Measurements from ENCODE around the gene RGS9BP.
"Not testable (repeated sequence)": the region's sequence is repeated elsewhere in the genome, so short reads cannot be mapped to it uniquely, and the experiment has no call there.

Gene RGS9BP

DNA sequence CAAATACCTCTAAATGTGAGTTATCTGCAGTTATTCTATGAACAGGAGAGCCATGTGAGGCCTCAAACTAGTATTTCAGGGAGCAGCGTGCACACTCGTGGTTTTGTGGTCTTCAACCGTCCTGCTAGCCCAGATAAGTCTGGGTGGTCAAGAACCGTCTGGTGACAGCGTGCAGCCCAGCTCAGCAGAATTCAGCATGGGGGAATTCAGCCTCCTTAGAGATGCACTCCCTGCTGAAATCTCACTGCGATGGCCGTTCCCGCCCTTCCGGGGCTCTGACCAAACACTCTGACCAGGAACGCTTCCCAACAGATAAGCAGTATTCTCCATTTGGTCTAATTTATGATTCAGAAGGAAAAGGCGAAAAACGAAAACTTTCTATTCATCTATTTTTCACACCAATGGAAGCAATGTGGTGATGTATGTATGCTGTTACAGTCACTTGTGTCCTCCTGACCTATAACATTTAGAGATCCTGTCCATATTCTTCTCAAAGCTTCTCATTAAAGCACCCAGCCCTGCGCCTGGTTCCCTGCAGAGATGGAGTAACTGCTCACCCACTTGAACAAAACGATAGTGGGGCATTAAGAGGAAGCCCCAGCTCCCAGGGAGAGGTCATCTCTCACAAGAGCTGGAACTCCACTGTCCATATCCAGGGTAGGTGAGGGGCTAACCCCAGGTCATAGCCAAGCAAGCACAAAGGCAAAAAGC, 3.6 kb upstream of the RGS9BP start:
- DNase-seq (ENCODE audit: low spot score): peak; percentile 51

DNA sequence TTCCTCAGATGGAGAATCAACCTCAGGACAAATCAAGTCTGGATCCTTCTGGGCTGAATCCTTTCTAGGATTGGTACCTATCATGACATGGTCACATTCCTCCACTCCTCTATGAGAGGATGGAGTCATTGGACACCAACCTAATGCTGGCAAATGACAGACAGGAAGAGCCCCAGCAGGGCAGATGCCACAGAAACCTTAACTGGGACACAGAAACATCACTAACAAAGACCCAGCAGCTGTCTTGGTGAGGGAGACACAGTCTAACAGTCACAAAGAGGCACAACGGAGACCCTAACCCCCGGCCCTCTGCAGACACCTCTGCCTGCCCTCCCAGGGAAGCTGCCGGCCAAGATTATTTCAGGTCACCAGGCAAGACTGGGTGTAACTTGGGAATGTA, 2.8 kb upstream of the RGS9BP start:
- DNase-seq (ENCODE audit: low spot score): peak; percentile 41

DNA sequence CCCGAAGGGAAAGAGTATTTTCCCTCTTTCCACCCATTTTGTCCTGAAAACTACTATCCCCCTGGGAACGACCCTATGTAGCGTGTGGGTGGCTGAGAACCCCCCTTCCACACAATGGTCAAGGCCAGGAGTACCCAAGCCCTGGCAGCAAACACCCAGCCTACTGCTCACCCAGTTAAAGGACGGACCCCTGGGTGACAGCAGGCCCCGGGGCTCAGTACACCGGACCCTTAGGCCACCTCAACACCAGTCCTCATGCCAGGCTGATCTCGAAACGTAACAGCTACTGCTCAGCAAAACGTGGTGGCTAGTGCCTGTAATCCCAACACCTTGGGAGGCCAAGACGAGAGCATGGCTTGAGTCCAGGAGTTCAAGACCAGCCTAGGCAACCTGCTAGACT, 2.1 kb upstream of the RGS9BP start:
- DNase-seq (ENCODE audit: low spot score): peak; percentile 34

DNA sequence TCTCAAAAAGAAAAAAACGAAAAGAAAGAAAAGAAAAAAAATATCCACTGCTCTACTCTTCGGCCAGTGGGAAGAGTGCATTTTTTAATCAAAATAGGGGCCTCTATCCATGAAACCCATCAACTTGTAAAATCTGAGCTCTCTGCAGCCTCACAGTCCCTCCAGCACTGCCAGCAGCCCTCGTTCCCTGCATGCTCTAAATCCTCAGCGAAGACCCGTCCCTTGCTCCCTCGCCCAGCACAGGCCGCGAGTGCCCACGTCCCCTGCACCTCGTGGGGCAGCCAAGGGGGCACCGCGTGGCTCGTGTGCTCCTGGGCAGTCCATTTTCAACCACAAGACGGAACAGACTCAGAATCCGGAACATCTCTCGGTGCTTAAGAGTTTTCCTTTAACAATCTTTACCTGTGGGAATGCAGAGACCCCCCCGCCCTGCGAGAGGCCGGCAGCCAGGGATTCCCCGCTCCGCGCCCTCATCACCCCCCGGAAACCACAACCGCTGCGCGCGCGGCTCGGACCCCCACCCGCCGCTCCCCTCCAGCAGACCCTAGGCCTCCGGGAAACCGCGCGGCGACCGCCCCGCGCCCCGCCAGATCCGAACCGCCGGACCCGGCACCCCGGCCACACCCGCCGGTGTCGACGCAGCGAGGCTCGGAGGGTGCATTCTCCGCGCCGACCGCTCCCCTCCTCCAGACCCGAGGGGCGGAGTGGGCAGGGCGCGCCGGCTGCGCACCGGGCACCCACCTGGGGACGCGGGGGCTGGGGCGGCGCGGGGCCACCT, 1.3 kb upstream of the RGS9BP start:
- DNase-seq (ENCODE audit: low spot score): peak; percentile 42

DNA sequence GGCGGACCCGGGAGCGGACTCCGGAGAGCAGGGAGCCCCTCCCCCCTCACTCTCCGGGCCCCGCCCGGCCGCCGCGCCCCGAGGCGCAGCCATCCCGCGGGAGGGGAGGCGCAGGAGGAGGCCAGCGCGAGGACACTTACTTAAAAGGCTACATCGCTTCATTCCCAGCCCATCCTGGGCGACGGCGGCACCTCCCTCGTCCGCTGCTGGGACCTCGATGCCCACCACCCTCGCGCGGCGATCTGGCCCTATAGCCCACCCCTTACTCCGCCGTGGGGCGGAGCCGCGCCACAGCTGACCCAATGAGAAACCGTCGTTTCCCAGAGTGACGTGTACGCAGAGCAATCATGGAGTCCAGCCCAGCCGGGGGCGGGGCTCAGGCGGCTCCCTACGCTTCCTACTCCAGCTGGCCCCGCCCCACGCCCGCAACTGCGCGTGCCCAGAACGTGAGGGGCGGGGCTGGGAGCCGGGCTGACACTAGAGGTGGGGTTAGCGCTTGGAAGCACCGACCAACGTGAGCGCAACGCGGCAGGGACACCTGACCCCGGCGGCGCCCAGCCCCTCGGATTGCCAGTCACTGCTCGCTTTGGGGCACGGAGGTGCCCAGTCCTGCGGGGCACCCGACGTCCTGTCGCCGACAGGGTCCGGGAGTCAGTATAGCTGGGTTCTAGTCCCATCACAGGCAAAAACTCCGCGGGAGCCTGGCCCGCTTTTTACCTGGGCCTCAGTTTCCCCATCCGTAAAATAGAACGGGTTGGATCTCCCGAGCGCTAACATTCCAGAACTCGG, 523 bp upstream of the RGS9BP start, which contains the start of gene ANKRD27:
ANKRD27 (minus strand) TSS at position 250 of the 789 bp plus-strand sequence. CDS start 16,165 bp downstream, outside the sequence.
- peak; percentile 100 for DNase-seq (ENCODE audit: low spot score)

DNA sequence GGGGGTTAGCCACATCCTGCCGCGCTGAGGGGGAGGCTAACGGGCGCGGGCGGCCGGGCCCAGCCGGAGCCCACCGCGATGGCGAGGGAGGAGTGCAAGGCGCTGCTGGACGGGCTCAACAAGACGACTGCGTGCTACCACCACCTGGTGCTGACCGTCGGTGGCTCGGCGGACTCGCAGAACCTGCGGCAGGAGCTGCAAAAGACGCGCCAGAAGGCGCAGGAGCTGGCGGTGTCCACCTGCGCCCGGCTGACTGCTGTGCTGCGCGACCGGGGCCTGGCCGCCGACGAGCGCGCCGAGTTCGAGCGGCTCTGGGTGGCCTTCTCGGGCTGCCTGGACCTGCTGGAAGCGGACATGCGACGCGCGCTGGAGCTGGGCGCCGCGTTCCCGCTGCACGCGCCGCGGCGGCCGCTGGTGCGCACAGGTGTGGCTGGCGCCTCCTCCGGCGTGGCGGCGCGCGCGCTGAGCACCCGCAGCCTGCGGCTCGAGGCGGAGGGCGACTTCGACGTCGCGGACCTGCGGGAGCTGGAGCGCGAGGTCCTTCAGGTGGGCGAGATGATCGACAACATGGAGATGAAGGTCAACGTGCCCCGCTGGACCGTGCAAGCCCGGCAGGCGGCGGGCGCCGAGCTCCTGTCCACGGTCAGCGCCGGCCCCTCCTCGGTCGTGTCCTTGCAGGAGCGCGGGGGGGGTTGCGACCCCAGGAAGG, 692 bp downstream of the RGS9BP start:
- no peak for DNase-seq (ENCODE audit: low spot score)

DNA sequence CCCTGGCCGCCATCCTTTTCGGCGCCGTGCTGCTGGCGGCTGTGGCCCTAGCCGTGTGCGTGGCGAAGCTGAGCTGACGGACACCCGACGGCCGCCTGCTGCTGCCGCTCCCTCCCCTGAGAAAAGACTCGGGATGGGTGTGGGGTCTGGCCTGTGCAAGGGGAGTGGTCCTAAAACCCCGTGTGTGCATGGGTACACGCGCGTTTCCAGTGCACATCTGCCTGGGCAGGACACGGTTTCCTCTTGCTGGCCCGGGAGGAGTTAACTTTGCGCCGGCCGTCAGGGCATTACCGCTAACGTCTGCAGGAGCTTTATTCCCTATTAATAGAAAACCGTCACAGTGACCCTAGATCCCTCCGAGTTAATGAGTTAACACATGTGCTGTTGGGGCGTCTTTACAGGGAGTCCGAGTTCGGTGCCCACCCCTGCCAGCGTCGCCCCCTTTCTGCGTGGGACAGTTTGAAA, 1.3 kb downstream of the RGS9BP start:
- no peak for DNase-seq (ENCODE audit: low spot score)

DNA sequence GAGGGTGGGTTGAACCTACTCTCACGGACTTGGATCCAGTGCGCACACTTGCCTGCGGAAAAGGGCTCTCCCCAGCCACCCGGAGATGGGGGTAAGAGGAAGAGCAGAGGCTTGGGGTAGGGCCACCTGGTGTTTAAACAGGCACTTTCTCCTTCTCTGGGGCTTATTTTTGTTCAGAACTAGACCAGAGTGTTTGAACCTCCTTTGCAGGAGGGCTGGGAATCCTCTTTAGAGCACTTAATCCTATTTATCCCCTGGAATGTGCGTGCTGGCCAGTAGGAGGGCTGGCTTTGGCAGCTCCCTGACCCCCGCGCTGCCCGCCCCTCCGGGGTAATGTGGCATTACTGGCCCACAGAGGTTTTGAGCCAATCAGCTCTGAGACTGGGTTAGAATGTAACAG, 2.0 kb downstream of the RGS9BP start:
- no peak for DNase-seq (ENCODE audit: low spot score)

DNA sequence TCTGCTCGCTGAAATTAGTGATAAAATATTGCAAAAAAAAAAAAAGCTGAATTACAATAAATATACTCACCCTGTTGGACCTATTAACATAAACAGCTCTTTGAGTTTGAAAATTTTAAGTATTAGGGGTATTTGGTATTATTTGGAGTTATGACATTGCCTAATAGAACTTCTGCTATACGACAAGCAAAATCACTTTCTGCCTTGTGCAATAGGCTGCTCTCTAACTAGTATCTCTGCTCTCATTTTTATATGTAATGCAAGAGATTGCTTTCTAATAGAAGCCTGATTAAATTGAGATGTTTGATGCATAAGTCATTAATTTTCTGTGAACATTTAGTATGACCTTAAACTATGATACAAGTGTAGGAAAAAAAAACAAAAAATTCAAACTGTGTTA, 5.3 kb downstream of the RGS9BP start:
- no peak for DNase-seq (ENCODE audit: low spot score)

DNA sequence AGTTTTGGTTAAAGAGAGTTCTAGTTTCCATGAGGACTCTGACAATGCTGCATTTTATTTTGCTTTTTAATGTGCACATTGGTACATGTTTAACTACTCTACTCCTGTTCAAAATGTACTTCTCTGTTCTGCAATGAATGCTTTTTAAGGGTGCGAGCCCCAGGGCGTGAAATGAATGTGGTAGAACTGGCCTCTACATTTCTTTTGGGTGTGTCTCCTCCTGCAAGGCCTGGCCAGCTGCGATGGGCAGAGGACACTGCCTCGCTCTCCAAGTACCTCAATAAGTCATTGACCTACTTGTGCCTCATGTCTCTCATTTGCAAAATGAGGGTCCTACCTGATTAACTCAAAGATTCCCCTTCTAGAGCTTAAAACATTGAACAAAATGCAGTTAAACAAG, 6.7 kb downstream of the RGS9BP start:
- DNase-seq (ENCODE audit: low spot score): no peak

DNA sequence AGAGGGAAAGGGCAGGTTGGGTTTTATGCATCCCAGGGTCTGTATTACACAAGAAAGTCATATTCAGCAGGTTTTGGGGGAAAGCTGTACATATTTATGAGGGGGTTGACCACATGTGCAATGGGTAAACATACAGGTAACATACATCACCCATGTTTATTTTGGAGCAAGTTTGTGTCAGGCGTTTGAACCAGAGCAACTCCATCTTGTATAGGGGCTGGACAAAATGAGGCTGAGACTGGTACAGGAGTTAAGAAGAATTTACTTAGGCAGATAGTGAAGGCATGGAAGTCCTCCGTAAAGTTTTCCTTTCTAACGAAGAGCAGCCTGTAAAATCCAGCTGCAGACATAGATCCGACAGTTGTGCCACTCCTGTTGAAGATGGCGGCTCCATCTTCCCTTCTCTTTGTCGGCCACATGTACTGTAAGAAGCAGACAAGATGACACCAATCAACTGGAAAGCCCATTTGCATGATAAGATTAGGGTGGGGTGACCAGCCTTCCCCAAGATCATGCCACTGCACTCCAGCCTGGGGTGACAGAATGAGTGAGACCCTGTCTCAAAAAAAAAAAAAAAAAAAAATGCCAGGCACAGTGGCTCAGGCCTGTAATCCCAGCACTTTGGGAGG, 11.3 kb downstream of the RGS9BP start:
- no peak for DNase-seq (ENCODE audit: low spot score)

DNA sequence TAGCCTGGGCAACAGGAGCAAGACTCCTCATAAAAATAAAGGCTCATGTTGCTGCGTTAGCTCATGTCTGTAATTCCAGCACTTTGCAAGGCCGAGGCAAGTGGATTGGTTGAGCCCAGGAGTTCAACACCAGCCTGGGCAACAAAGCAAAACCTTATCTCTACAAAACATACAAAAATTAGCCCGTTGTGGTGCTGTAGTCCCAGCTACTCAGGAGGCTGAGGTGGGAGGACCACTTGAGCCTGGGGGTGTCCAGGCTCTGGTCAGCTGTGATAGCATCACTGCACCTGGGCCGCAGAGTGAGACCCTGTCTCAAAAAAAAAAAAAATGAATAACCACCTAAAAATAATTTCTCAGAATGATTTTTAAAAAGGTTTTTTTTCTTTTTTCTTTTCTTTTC, 12.0 kb downstream of the RGS9BP start:
- DNase-seq (ENCODE audit: low spot score): no peak

DNA sequence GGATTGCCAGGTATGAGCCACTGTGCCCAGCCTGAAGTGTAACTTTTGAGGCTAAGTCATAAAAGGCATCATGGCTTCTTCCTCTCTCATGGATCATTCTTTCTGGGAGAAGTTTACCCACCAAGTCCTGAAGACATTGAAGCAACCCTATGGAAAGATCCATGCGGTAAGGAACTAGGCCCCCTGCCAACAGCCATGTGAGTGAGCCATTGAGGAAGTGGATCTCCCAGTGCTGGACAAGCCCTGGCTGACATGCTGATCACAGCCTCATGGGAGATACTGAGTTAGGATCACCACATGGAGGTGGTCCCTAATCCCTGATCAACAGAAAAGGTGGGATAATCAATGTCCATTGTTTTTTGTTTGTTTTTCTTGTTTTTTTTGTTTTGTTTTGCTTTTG, 12.7 kb downstream of the RGS9BP start:
- DNase-seq (ENCODE audit: low spot score): no peak

DNA sequence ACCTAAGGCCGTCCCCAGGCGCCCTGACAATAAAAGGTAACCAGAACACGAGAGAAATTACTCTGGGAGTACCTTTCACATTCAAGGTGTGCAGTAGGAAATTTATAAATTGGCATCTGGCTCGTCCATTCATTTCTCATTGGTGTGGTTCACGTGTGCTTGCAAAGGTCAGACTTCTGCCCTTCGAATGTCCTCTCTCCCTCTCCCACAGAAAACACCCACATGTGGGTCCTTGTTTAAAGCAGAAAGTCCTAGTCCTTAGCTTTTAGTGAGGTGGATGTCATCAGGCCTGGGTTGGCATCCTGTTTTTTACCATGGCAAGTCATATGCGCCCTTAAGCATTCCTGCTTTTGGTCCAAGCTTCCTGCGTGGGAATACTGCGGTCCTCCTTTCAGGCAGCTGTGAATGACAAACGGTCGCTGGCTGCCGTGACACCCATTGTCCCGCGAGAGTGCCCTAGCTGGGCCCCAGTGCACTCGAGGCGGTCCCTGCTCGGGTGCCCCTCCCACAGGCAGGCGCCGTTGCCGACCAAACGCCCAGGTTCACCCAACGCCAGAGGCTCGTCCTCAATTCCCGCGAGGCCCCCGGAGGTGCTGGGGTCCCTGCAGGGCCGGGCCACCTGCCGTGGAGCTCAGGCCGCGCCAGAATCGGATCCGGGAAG, 15.8 kb downstream of the RGS9BP start, which contains the start of gene NUDT19:
NUDT19 (plus strand) TSS at position 531 of the 661 bp plus-strand sequence. CDS start 140 bp downstream, outside the sequence.
- DNase-seq (ENCODE audit: low spot score): peak; percentile 64

DNA sequence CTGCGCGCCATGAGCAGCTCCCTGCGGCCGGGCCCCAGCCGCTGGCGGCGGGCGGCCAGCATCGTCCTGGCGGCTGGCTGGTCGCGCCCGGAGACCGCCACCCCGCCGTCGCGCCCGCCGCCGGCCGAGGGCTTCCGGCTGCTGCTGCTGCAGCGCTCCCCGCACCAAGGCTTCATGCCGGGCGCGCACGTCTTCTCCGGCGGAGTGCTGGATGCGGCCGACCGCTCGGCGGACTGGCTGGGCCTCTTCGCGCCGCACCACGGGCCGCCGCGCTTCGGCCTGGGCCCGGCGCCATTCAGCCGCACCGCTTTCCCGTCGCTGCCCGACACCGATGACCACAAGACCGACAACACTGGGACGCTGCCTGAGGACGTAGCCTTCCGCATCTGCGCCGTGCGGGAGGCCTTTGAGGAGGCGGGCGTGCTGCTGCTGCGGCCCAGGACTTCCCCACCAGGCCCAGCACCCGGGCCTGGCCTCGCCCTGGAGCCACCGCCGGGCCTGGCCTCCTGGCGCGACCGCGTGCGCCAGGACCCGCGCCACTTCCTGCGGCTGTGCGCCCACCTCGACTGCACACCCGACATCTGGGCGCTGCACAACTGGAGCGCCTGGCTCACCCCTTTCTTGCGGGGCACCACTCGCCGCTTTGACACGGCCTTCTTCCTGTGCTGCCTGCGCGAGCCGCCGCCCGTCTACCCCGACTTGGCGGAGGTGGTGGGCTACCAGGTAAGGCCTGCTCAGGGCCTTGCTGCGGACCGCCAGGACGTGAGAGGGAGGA, 16.5 kb downstream of the RGS9BP start:
- DNase-seq (ENCODE audit: low spot score): peak; percentile 48

DNA sequence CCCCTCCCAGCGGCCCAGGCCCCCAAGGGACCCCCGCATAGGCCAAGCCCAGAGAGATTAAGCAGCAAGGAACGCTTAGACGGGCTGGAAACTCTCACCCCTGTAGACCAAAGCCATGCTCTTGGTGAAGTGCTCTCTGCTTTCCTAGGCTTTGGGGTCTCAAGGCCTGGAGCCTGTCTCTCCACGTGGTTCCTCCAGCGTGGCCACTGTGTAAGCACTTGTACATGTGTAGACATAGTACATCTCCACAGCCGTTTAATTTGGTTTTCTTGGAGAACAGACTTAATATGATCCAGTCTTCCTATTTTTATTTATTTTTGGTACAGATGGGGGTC, 17.0 kb downstream of the RGS9BP start:
- peak; percentile 37 for DNase-seq (ENCODE audit: low spot score)

DNA sequence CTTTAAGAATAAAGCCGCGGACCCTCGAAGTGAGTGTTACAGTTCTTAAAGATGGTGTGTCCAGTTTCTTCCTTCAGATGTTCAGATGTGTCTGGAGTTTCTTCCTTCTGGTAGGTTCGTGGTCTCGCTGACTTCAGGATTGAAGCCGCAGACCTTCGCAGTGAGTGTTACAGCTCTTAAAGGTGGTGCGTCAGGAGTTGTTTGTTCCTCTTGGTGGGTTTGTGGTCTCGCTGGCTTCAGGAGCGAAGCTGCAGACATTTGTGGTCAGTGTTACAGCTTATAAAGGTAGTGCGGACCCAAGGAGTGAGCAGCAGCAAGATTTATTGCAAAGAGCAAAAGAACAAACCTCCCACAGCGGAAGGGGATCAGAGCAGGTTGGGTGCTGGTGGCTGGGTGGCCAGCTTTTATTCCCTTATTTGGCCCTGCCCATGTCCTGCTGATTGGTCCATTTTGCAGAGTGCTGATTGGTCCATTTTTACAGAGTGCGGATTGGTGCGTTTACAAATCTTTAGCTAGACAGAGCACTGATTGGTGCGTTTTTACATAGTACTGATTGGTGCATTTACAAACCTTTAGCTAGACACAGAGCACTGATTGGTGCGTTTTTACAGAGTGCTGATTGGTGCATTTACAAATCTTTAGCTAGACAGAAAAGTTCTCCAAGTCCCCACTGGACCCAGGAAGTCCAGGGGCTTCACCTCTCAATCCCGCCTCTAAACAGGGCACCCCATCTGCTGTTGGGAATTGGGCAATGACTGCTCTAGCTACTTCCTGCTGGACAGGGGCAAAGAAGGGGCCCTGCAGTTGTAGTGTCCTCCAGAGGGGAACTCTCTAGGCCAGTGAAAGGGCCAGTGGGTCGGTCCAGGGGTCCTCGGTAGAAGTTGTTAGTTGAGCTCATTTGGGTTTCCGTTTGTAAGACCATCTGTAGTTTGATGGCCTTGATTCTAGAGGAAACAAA, 17.8 kb downstream of the RGS9BP start:
- DNase-seq (ENCODE audit: low spot score): peak; percentile 86

DNA sequence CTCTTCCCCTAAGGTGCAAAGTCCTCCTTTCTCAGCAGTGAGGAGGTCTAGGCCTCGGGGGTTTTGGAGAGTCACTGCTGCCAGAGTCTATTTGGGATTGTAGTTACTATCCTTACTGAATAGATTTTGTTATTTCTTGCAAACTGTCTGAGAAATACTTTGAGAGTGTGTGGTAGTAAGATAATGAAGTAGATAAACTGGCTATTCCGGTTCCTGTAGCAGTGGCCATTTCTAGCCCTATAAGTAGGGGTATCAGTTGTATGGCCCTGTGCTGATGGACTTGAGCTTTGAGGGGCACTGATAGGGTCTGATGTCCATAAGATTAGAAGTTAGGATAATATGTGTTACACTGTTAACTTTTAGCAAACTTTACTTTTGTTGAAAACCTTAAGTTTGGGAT, 18.7 kb downstream of the RGS9BP start:
- DNase-seq (ENCODE audit: low spot score): peak; percentile 26

DNA sequence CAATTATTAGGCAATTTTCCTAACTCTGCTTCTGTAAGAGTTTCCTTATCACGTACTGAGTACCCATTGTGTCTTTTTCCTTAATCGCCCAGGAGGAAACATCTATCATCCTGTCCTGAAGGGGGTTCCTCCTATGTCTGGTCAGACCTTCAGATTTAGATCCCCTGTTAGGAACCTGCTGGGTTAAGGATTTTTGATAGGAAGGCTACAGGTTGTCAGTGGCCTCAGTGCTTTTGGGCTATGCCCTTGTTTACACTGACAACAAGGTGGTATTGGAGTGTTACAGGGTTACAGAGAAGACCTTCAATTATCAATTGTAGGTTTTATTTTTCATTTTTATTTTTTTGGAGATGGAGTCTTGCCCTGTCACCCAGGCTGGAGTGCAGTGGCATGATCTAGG, 19.2 kb downstream of the RGS9BP start:
- DNase-seq (ENCODE audit: low spot score): not testable (repeated sequence)
